NCI-H2029 treated with DMSO at 0.1 percent for 48 hours (cell line): ENCODE data around the gene PICALM.
A peak's percentile ranks its signal among the peaks of the same experiment; 100 is the strongest.

ENCODE experiments used
- DNase-seq: peaks from one replicate; lab custom pipeline; 2025; lab: John Stamatoyannopoulos, UW

Gene PICALM

DNA sequence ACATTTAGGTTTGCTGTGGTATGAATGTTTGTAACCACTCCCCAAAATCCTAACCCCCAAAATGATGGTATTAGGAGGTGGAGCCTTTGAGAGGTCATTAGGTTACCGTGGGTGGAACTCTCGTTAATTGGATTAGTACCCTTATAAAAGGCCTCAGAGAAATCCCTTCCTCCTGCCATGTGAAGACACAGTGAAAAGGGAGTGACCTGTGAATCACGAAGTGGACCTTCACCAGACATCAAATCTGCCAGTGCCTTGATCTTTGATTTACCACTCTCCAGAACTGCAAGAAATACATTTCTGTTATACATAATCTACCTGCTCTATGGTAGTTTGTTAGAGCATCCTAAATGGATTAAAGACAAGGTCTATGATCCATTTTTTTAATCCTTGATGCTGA, 12.6 kb upstream of the PICALM start:
- no peak for DNase-seq

DNA sequence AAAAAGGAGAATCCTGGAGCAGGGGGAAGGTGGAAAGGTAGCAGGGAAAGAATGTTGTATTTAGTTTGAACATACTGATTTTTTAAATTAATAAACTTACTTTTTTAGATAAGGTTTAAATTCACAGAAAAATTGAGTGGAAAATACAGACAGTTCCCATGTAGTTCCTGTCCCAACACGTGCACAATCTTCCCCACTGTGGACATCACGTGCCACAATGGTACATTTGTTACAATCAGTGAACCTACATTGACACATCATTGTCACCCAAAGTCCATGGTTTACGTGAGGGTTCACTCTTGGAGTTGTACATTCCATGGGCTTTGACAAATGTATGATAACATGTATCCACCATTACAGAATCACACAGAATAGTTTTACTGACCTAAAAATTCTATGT, 10.5 kb upstream of the PICALM start:
- DNase-seq = no peak

DNA sequence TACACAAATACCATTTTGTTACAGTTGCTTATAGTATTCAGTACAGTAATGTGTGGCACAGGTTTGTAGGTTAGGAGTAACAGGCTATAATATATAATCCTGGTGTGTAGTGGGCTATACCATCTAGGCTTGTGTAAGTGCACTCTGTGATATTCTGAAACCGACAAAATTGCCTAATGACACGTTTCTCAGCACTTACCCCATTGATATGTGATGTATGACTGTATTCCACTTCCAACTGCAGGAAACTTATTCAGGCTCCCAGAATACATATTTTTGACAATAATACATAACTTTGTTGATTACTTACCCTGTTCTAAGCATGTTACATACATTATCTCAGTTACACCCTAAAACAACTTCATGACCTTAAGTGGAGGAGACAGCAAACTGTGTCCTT, 5.1 kb upstream of the PICALM start:
- DNase-seq = no peak

DNA sequence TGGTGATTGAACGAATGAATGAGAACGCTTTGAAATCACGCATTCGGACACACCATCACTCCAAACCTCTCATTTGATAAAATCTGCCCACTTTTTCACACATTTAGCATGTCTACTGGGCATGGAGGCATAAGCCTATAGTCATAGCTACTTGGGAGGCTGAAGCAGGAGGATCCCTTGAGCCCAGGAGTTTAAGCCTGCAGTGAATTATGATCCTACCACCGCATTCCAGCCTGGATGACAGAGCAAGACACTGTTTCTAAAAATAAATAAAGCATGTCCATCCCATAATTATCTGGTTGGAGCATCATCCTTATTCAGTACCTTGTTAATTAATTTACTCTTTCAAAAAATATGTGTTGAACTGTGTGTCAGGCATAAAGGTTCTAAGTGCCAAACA, 3.3 kb upstream of the PICALM start:
- DNase-seq = no peak

DNA sequence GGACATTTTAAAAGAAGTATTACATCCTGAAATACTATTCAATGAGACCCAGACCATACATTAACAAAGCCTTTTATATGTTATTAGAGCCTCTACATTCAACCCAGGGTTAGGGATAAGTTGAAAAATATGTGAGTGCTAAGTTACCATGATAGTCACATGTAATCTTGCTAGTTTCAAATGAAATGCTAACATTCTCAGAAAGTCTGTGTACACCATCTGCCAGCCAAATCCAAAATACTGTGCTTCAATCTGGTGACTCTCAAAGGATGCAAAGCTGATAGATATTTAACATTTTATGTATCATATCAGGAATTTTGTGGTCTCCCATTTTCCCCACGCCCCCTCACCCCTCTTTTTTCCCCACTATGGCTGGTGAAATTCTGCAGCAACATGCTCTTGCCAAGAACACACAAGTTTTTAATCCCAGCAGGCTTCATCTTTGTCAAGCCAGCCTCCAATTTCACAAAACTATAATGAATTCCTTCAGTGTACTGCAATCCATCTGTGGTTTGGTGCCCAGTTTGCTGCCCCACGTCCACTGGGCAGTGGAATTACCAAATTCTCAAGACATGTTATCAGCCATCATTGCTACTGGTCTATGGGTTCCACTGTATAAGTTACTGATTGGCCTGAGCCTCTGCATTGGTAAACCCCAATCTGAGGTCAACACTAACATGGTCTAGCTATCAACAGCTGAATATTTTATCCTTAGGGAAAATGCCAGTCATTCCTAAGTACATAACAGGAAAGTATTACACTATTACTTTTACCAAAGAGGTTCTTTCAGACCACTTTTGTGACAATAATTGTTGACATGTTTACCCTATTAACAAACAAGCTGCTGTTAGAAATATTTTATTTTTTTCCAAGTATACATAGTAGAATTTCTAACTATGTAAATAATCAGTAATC, 1.5 kb upstream of the PICALM start:
- no peak for DNase-seq

DNA sequence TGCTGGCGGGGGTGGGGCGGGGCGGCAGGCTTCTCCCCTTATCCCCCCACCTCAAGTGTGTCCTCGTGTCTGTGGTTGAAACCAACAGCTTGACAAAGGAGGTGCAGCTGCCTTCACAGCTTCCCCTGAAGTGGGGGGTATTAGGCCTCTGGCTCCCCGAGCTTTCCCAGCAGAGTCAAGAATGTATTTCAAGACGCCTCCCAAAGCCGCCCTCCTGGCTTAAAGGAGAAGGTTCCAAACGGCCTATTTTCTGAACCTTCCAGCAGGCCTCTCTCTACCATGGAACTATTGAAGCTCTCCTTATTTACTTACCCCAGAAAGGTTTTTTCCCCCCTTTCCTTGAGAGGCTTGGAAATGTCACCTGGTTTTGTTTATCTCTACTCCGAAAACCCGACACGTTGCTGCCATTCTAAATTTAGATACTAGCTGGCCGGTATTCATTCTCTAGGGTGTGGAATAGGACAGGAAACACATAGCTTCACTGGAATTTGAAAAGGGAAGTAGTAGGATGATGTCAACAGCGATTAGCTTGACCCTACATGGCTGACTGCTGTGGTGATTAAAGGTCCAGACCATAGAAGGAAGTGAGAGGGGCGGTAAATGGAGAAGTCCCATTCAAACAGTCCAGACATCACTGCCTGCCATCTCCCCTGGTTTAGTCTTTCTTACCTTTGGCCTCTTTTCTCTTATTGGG, 671 bp upstream of the PICALM start:
- peak; percentile 71 for DNase-seq

DNA sequence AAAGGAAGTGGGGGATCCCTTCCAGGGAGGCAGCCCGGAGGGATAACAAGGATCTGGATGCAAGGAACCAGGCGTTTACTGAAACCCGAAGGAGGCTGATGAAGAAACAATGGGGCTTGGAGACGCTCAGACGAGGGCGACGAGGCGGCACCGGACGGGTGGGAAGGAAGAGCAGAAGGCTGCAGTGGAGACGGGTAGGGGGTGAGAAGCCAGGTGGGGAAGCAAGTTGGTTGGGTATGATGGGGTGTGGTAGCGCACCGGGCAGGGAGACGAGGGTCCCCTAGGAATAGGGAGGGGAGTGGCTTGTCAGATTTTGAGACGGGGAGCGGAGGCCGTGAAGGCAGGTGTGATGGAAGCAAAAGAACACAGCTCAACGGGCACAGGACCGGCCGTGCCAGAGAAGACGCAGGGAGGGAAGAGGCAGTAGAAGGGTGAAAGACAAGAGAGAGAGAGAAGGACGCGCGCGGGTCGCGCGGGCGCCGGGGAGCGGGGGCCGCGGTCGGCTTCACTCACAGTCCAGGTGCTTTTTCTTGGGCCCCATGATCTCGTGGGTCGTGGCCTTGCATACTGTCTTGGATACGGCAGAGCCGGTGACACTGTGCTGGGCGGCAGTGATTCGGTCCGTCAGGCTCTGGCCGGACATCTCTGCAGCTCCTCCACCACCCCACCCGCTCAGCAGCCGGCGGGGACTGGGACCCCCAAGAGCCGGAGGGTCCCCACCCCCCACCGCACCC, 579 bp downstream of the PICALM start:
- DNase-seq = peak; percentile 23

DNA sequence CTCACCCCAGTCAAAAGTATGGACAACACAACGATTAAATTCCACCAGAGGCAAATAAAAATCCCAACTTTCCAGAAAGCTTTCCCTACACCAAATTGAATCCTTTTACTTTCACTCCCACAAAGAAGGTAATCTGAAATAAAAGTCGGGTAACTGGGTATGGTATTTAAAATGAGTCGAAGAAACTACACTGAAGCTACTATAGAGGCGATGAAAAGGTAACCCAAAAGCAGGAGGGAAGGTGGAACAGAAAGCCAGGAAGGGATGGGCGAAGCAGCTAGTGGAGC, 1.1 kb downstream of the PICALM start:
- peak; percentile 23 for DNase-seq

DNA sequence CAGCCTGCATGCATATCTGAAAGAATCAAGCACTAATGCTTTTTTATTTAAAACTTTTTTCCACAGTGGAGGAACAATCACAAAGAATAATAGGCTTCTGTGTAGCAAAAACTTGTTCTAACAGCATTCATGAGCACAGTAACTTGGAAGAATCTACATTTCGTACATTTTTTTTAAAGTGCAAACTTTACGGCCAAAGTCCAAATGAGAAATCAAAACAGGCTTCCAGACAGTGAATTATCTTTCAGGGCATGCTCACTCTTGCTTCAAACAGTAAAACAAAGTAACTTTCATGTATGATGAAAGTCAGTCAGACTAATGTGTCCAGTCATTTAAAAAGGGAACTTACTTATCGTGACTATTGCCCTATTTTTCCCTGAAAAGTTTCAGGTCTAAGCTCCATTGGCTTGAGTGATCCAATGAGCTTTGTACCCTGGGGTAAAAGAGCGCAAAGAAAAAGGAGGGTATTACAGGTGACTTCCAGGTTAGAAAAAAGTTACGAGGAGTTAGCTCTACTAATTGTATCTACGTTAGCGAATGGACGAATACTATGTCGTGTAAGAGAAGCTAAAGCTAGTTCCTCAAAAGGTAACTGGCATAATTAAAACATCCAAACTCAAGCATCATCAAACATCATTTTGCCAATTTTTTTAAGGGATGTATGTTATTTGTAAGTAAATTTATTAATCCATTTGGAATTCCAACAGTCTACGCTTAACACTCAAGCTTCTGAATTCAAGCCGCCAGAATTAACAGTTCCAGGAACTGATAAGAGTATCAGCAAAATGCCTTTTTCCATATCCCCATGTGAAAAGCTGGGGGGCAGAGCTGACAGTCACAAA, 1.7 kb downstream of the PICALM start:
- no peak for DNase-seq

DNA sequence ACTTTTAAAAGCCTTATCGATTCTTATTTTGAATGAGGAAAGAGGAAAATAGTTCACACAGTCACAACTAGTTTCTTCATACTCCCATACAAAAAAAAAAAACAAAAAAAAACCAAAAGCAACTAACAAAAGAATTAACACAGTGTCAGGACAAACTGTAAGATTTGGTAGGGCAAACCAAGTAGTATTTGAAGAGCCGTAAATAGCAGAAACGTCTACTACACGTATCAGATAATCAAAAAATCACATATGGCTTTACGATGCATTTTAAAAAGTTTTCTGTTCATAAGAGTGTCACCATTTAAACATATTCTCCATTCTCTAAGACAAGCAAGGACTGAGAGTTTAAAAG, 2.3 kb downstream of the PICALM start:
- DNase-seq = no peak

DNA sequence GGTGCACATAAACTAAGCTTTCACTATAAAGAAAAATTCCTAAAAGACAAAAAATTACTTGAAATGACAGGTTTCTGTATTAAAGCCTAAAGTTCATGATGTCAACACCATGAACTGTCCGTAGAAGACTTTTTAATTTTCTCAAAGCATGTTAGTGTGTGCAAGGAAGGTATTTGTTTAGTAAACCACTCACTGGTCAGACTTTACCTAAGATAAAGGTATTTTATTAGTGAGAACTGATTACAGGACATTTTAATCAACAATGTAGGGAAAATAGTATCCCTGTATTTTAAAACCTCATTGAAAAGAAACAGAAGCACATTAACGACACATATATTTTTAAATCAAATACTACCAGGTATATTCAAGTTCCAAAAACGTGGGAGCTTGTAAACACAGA, 2.9 kb downstream of the PICALM start:
- DNase-seq = no peak

DNA sequence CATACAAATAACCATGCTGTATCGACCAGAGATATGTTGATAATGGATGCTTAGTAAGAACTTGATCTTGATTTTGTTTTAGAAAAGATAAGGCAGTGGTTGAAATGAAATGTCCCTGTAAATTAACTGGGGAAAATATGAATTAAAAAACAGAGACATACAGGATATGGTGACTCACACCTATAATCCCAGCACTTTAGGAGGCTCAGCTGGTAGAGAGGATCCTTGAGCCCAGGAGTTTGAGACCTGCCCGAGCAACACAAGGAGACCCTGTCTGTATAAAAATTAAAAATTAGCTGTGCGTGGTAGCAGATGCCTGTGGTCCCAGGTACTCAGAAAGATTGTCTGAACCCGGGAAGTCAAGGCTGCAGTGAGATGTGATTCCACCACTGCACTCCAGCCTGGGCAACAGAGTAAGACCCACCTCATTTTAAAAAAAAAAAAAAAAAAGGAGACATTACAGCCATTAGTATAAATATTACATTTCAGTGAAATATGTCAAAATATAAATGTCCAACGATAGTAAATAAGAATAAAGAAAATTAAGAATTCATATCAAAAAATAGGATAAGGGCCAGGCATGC, 4.6 kb downstream of the PICALM start:
- no peak for DNase-seq

DNA sequence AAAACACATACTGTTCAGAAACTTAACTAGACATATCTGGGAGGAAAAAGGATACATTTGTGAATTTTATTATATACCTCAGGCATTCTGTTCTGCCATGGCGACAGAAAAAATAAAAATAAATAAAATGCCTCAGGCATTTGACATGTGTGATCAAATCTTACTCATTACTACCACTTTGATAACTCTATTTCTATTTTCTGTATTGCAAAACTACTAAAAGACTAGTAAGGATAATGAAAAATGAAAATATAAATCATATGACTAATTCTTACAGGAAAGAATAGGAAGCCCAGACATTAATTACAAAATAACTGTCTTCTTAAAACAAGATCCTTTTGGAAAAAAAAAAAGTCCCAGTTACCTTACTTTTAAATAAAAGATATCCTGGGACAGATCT, 5.3 kb downstream of the PICALM start:
- no peak for DNase-seq

DNA sequence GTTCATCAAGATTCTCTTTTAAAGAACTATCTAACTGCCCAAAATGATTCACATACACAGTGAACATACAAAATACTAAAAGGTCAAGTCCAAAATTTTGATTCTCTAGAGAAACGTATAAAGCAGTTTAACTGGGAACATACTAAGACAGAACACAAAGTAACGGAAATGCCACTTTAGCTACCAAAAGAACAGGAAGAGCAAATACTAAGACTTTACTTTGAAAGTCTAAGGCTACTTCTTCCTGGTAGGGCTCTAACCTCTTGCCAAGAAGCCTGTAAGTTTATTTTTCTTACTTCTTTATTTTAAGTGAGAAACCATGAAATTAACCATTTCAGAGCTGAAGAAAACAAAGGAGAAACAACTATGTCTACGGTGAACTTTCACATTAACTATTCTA, 6.2 kb downstream of the PICALM start:
- no peak for DNase-seq

DNA sequence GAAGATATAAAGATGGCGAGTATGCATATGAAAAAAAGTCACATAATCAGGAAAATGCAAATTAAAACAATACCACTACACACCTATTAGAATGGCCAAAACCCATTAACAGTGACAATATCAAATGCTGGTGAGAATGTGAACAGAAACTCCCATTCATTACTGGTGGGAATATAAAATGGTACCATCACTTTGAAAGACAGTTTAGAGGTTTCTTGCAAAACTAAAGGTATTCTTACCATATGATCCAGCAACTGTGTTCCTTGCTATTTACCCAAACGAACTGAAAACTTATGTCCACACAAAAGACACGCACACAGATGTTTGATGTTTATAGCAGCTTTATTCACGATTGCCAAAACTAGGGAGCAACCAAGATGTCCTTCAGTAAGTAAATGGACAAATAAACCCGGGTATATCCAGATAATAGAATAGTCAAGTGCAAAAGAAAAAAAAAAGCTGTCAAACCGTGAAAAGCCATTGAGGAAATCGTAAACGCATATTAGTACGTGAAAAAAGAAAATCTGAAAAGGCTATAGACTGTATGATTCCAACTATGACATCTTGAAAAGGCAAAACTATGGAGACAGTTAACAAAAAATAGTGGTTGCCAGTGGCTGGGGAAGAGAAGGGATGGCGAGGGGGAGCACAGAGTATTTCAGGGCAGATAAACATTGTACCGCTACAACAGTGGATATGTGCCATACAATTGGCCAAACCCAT, 7.2 kb downstream of the PICALM start:
- no peak for DNase-seq

DNA sequence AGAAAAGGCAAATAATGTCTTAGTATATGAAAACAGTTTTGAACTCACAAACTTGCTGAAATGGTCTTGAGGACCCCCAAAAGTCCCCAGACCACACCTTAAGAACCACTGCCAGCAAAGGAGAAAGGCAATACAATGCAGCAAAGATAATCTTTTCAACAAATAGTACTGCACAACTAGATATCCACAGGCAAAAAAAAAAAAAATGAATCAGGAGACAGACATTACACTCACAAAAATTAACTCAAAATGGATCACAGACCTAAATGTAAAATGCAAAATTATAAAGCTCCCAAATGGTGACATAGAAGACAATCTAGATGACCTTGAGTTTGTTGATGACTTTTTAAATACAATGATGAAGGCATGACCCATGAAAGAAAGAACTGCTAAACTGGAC, 8.3 kb downstream of the PICALM start:
- DNase-seq = no peak

DNA sequence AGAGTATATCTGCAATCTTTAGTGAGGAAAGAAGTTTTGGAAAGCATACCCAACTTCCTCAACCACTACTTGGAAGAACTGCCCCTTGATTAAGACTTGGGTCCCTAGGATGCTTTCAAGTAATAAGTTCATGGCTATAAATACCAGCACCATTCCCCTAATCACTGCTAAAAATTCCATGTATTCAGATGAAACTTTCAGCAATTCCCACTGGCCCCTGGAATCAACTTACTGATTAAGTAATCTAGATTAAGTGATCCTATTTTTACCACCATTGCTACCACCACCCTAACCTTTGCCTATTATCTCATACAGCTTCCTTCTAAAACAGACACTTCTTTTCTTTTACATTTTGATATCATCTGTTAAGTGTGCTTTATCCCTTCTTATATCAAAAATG, 10.5 kb downstream of the PICALM start:
- no peak for DNase-seq

DNA sequence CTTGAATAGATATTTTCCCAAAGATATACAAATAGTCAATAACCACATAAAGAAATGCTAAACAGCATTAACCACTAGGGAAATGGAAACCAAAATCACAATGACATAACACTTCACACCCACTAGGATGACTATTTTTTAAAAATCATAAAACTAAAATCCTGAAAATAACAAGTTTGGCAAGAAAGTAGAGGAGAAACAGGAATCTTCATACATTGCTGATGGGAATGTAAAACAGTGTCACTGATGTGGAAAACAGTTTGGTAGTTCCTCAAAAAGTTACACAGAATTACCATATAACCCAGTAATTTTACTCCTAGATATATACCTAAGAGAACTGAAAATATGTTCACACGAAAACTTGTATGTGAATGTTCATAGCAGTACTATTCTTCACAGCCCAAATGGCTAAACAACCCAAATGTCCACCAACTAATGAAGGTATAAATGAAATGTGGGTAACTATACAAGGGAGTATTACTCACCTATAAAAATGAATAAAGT, 12.5 kb downstream of the PICALM start:
- no peak for DNase-seq

DNA sequence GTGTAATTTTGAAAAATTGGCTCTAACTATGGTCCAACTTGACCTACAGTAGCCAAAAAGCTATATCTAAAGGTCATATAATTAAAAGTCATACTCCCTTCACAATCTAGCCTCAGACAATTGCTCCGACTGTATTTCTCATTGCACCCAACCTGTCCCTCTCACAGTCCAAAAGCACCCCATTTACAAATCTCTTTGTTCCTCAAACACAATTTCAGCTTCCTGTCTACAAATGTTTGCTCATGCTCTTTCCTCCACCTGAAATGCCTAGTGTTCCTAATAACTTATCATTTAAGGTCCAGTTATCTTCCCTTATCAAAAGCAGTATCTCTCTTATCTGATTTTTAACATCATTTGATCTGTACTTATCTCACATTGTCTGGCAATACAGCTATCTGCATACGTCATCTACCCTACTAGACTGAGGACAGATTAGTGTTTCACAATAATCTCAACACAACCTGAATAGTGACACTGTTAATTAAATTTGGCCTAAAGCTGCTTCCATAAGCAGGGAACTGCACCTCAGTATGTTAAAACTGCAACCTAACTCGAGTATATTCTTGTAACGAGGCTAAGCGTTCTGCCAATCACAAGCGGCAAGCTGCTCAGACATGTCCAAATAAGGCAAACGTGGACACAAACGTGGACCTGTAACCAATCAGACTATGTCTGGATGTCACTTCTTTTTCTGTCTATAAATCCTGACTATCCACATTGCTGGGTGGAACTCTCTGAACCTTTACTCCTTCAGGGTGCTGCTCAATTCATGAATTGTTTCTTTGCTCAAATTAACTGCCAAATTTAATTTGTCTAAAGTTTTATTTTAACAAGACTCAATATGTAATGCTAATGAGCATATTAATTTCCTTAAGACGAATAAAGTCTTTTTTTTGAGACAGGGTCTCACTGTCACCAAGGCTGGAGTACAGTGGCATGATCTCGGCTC, 15.9 kb downstream of the PICALM start:
- DNase-seq = no peak

DNA sequence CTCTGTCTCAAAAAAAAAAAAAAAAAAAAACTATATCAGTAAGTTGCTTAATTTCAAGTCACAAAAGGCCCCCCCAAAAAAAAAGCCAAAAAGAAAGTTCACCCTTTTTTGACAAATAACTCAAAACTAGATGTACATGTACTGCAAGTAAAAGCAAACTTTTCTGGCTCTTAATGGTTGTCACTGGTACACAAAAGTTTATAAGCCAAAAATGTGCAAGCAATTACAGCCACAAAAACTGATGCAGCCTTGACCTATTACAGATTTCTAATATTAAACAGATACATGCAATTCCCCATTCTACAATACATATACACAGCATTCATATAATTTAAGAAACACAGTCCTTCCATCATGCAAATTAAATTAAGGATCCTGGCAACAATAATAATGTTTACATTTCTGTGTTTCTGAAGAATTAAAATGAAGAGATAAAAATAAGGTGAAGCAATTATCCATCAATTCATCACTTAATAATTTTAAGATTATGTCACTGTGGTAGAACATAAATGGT, 18.6 kb downstream of the PICALM start:
- DNase-seq = no peak
